H1 (cell line): ENCODE measurements around the gene GPR25. TPM values are rescaled to one million over a fixed set of nuclear protein-coding genes. Genes with fewer than 3 reads are reported as not detected.
"Not testable (repeated sequence)": the region's sequence is repeated elsewhere in the genome, so short reads cannot be mapped to it uniquely, and the experiment has no call there.

Experiments
- CTCF ChIA-PET: fragments of 300-600 bp; sonication (Branson Sonifier 250); formaldehyde crosslinking; loops from one replicate; lab custom pipeline; 2021; ENCODE audit not compliant: partially characterized antibody; lab: Charles Lee
- POLR2A ChIA-PET: fragments of 300-600 bp; sonication (Branson Sonifier 250); formaldehyde crosslinking; loops from one replicate; lab custom pipeline; 2021; ENCODE audit warnings: inconsistent platforms; ENCODE audit not compliant: partially characterized antibody; lab: Charles Lee
- DNase-seq, 2 experiments: peaks; one replicate each; pipeline versions ENCODE4 v3.0.0 to v3.0.0-alpha.2; 2010 to 2022; ENCODE audit warnings: low spot score in 2 of 2, low read depth in 1 of 2, mixed read lengths in 1 of 2
- FAIRE-seq: peaks from 2 replicates; lab custom pipeline; 2011; peaks lifted over from hg19 to GRCh38; lab: Jason Lieb, UNC
- H2AFZ ChIP-seq: 2 replicates; pipeline ENCODE4 v1.8.1; 2012; ENCODE audit warnings: low read length, inconsistent platforms
- H2AK5ac ChIP-seq: 2 replicates; pipeline ENCODE4 v1.6.1; 2013; ENCODE audit warnings: low read depth, low read length
- H2BK120ac ChIP-seq: replicated peaks from 2 replicates; pipeline ENCODE3; 2013; ENCODE audit warnings: low read depth, low read length, inconsistent platforms
- H2BK12ac ChIP-seq: 2 replicates; pipeline ENCODE4 v1.6.1; 2013; ENCODE audit warnings: low read depth, low read length
- H2BK15ac ChIP-seq: 2 replicates; pipeline ENCODE4 v1.6.1; 2013; ENCODE audit warnings: low read length
- H2BK20ac ChIP-seq: 2 replicates; pipeline ENCODE4 v1.6.1; 2013; ENCODE audit warnings: low read length
- H2BK5ac ChIP-seq: 2 replicates; pipeline ENCODE4 v1.6.1; 2013; ENCODE audit warnings: low read depth, low read length
- H3K14ac ChIP-seq: 2 replicates; pipeline ENCODE4 v1.6.1; 2013; ENCODE audit warnings: inconsistent platforms; ENCODE audit not compliant: insufficient read length
- H3K18ac ChIP-seq: 2 replicates; pipeline ENCODE4 v1.6.1; 2013; ENCODE audit warnings: low read length; ENCODE audit errors: extremely low read depth
- H3K23ac ChIP-seq: 2 replicates; pipeline ENCODE4 v1.6.1; 2013; ENCODE audit warnings: inconsistent platforms; ENCODE audit not compliant: insufficient read length
- H3K23me2 ChIP-seq: 2 replicates; pipeline ENCODE4 v1.6.1; 2013; ENCODE audit warnings: low read depth, low read length
- H3K27ac ChIP-seq: 2 replicates; pipeline ENCODE4 v1.6.1; 2011; ENCODE audit warnings: low read depth, low read length, inconsistent platforms
- H3K27me3 ChIP-seq, 4 experiments: replicated peaks in 1 of 4; 1 replicate in 1 of 4; 2 replicates in 3 of 4; pipeline versions ENCODE4 v1.6.1 to v1.8.1; 2011 to 2013; ENCODE audit warnings: low read length in 3 of 4, mild to moderate bottlenecking in 3 of 4, inconsistent platforms in 2 of 4, mixed read lengths in 2 of 4, moderate library complexity in 1 of 4; ENCODE audit not compliant: control insufficient read depth in 3 of 4, insufficient read depth in 3 of 4; ENCODE audit errors: extremely low read depth in 1 of 4
- H3K36me3 ChIP-seq, 4 experiments: 2 replicates each; pipeline versions ENCODE4 v1.6.1 to v1.8.1; 2011 to 2013; ENCODE audit warnings: mild to moderate bottlenecking in 4 of 4, low read length in 3 of 4, moderate library complexity in 2 of 4, control low read depth in 1 of 4, inconsistent platforms in 1 of 4; ENCODE audit not compliant: insufficient read depth in 4 of 4, control insufficient read depth in 2 of 4
- H3K4ac ChIP-seq: replicated peaks from 2 replicates; pipeline ENCODE3; 2013; ENCODE audit warnings: low read length, low read depth, mixed read lengths, inconsistent platforms; ENCODE audit not compliant: insufficient read length
- H3K4me1 ChIP-seq, 4 experiments: replicated peaks in 1 of 4; 1 replicate in 1 of 4; 2 replicates in 3 of 4; pipeline versions ENCODE4 v1.6.1 to v1.8.1; 2011 to 2013; ENCODE audit warnings: low read length in 3 of 4, inconsistent platforms in 2 of 4, mixed read lengths in 1 of 4; ENCODE audit not compliant: insufficient read depth in 4 of 4, control insufficient read depth in 3 of 4
- H3K4me2 ChIP-seq, 2 experiments: 2 replicates each; pipeline versions ENCODE4 v1.6.1 to v1.8.1; 2011 to 2013; ENCODE audit warnings: low read depth in 2 of 2, low read length in 2 of 2, control low read depth in 1 of 2, inconsistent platforms in 1 of 2, mild to moderate bottlenecking in 1 of 2; ENCODE audit not compliant: insufficient read depth in 1 of 2
- H3K4me3 ChIP-seq, 4 experiments: fragments of 200-600, 300-600 bp in 1 of 4; sonication (generic), shearing (Covaris generic), sonication (Bioruptor Twin) in 1 of 4; 2 replicates each; pipeline versions ENCODE4 v1.5.1 to v1.8.1; 2011 to 2016; ENCODE audit warnings: low read length in 4 of 4, low read depth in 3 of 4, control low read depth in 2 of 4, inconsistent platforms in 2 of 4, mild to moderate bottlenecking in 2 of 4, mixed read lengths in 1 of 4, moderate library complexity in 1 of 4; ENCODE audit not compliant: insufficient read depth in 2 of 4; ENCODE audit errors: extremely low read depth in 1 of 4
- H3K56ac ChIP-seq: replicated peaks from 2 replicates; pipeline ENCODE3; 2013; ENCODE audit warnings: low read depth, mild to moderate bottlenecking, mixed read lengths, low read length, inconsistent platforms; ENCODE audit not compliant: insufficient read length
- H3K79me1 ChIP-seq: 2 replicates; pipeline ENCODE4 v1.6.1; 2013; ENCODE audit warnings: low read depth, low read length, control low read depth
- H3K79me2 ChIP-seq, 2 experiments: 2 replicates each; pipeline versions ENCODE4 v1.6.1 to v1.8.1; 2012 to 2013; ENCODE audit warnings: low read length in 2 of 2, mild to moderate bottlenecking in 2 of 2, inconsistent platforms in 1 of 2; ENCODE audit not compliant: insufficient read depth in 2 of 2, control insufficient read depth in 1 of 2
- H3K9ac ChIP-seq, 4 experiments: replicated peaks in 1 of 4; 1 replicate in 1 of 4; 2 replicates in 3 of 4; pipeline versions ENCODE4 v1.6.1 to v1.8.1; 2011 to 2013; ENCODE audit warnings: low read depth in 3 of 4, low read length in 3 of 4, control low read depth in 2 of 4, mild to moderate bottlenecking in 2 of 4, moderate library complexity in 2 of 4, inconsistent platforms in 1 of 4; ENCODE audit errors: extremely low read depth in 1 of 4
- H3K9me3 ChIP-seq, 2 experiments: 2 replicates each; pipeline versions ENCODE4 v1.6.1 to v1.8.1; 2012 to 2013; ENCODE audit warnings: mild to moderate bottlenecking in 2 of 2, moderate library complexity in 2 of 2, control low read depth in 1 of 2, inconsistent platforms in 1 of 2, low read depth in 1 of 2, low read length in 1 of 2, mixed read lengths in 1 of 2; ENCODE audit not compliant: insufficient read depth in 2 of 2
- H4K20me1 ChIP-seq, 2 experiments: replicated peaks in 1 of 2; 2 replicates each; pipeline versions ENCODE3 to v1.8.1; 2011 to 2013; ENCODE audit warnings: inconsistent platforms in 2 of 2, low read length in 2 of 2, mild to moderate bottlenecking in 1 of 2; ENCODE audit not compliant: insufficient read depth in 2 of 2, control insufficient read depth in 1 of 2
- H4K5ac ChIP-seq: 2 replicates; pipeline ENCODE4 v1.6.1; 2013; ENCODE audit warnings: low read length, low read depth, mixed read lengths, inconsistent platforms; ENCODE audit not compliant: insufficient read length
- H4K8ac ChIP-seq: 2 replicates; pipeline ENCODE4 v1.8.0; 2013; ENCODE audit warnings: mild to moderate bottlenecking, moderate library complexity, low read length, inconsistent platforms; ENCODE audit not compliant: insufficient read depth; ENCODE audit errors: extremely low read depth
- H4K91ac ChIP-seq: replicated peaks from 2 replicates; pipeline ENCODE3; 2013; ENCODE audit warnings: low read length, mixed read lengths, inconsistent platforms; ENCODE audit not compliant: insufficient read length
- WGBS, 2 experiments: shearing (Covaris generic) in 1 of 2; methylation state at CpG; one replicate each; pipeline versions ENCODE4 v1.1.6 to v1.1.7; 2013 to 2015; ENCODE audit warnings: low lambda C conversion rate in 2 of 2, mixed read lengths in 2 of 2, inconsistent platforms in 1 of 2, low coverage in 1 of 2, missing lambda C conversion rate in 1 of 2; ENCODE audit not compliant: insufficient replicate concordance in 2 of 2, insufficient coverage in 1 of 2, insufficient read length in 1 of 2; ENCODE audit errors: extremely low coverage in 1 of 2, missing lambda C conversion rate in 1 of 2; 5-methylcytosine and 5-hydroxymethylcytosine counted together
- polyA plus RNA-seq, 7 experiments: library from polyadenylated mRNA; depleted of rRNA in 3 of 7; stranded (reverse) in 5 of 7; unstranded in 2 of 7; fragments of >200 nt in 5 of 7; fragments of 200-250 nt in 2 of 7; gene quantifications; 1 replicate in 5 of 7; 2 replicates in 1 of 7; 4 replicates in 1 of 7; pipeline versions ENCODE4 v1.2.1 to v1.2.3, GENCODE V29; 2011 to 2013; ENCODE audit warnings: missing spikeins in 2 of 7, mixed read lengths in 2 of 7
- total RNA-seq: library from RNA; stranded (reverse); fragmentation: NEBNext Ultra II Directional; extraction: Animal tissue kit (Norgen Biotek cat#: 25700); gene quantifications from 2 replicates; pipeline ENCODE4 v1.2.1, GENCODE V29; 2021

GPR25 gene
- total and polyA plus RNA-seq, 2 of the 8 experiments (the other 6 are each of a cell fraction or from before 2014, with no cell fraction given), result not detected

DNA sequence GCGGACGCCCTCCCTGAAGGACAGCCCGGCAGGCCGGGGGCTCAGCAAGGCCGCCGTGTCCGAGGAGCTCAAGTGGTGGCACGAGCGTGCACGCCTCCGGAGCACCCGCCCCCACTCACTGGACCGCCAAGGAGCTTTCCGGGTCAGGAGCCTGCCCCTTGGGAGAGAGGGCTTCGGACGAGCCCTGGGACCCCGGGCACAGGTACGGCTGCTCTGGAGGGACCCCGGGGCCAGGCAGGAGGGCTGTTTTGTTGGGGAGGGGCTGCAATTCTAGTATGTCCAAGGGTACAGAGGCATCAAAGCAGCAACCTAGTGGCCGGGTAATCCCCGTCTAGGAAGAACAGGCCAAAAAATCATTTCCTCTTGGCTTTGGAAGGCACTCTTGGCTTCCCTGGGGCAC, 39.2 kb downstream of the GPR25 start:
- POLR2A ChIA-PET, result interaction anchor here (0.9 to 15.2 kb wide), 4 partner anchors 8 to 19 kb away, joined by 3 to 208 read pairs (median 12); partner anchors contain the start of gene INAVA

More for the DNA sequence above, 39.2 kb downstream of the GPR25 start:
- not testable (repeated sequence) for H4K8ac ChIP-seq, H4K20me1 ChIP-seq, H3K27me3 ChIP-seq, H3K27ac ChIP-seq, H2BK15ac ChIP-seq, H4K91ac ChIP-seq, H3K23ac ChIP-seq, H3K4me2 ChIP-seq, H3K56ac ChIP-seq, H3K4ac ChIP-seq, H3K79me1 ChIP-seq, H2AK5ac ChIP-seq, H3K9ac ChIP-seq, H3K4me1 ChIP-seq, H4K5ac ChIP-seq, H3K79me2 ChIP-seq, H2BK5ac ChIP-seq, H2BK120ac ChIP-seq, H3K4me3 ChIP-seq, H2BK20ac ChIP-seq, FAIRE-seq, H2BK12ac ChIP-seq, H3K23me2 ChIP-seq, H3K14ac ChIP-seq, H2AFZ ChIP-seq, DNase-seq, H3K18ac ChIP-seq, H3K9me3 ChIP-seq
- WGBS, 2 experiments, result 81% methylated on average over 4 of the region's 21 CpGs; no CpG with 5 or more reads in 1 of the 2 experiments
- H3K36me3 ChIP-seq, result peaks cover 25 to 60% (median 48%) of the 10 kb centered on the region in 4 experiments; a peak in 7 of 8 replicates
- CTCF ChIA-PET, result interaction anchor here (0.6 to 1.3 kb wide), 2 partner anchors 23 to 192 kb away, joined by 3 to 4 read pairs; no protein-coding TSS in a partner anchor
